ENCODE results near the gene SYNC.

The SYNC gene

DNA sequence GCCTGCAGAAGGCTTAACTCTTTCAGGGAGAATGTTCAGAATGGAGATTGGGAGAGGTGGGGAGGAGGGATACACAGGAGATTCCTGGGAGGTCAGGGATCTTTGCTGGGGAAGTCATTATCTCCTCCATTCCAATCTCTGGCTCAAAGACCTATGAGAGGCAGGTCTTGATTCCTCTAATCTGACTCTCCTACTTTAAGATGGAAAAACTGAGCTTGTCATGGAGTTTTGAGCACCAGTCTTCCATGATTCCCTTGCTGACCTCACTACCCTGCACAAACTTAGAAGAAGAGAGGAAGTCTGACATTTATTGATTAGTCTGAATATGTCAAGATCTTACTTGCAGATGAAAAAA is 41.5 kb upstream of the SYNC start:
- Histone ChIP-seq H3K9me3 (no peaks in the 10 kb centered on the region), H3K27me3 (no peaks in the 10 kb centered on the region), H3K4me1 (no peaks in the 10 kb centered on the region), H3K36me3 (no peaks in the 10 kb centered on the region), H3K4me3 (ENCODE audit: low read depth, low read length) (no peak overlapping the region)
- no peak for TF ChIP-seq CTCF (IDR thresholded peaks at IDR 0.05; ENCODE audit: low read depth, low read length)
- DNase-seq, result no peak

DNA sequence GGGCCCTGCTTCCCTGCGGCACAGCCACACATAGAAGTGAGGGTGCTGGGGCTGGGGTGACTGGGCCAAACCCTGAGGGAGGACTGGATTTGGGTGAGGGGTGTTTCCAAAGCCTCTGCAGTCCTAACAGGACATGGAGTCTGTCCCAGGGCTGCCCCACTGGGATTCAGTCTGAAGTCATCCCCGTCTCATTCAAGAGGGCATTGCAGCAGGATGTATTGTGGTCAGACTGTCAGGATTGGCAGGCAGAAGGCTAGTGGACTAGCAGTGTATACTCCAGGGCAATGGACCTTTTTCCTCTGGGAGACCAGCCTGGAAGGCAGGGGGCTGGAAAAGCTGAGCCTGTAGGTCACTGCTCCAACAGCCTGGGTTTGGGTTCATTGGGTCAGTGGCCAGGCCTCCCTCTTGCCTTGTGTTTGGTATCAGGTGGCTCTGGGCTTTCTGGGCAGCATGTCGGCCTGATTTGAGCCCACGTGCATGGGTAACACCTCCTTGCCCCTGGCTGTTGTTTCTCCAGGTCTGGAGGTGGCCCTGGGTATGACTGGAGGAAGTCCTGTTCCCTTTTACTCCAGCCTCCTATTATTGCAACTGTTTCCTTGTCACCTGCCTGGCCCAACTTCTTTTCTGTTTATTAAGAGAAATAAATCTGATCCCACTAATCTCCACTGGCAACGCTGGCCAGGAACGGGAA is 41.0 kb upstream of the SYNC start:
- no peak for DNase-seq
- H3K4me1 ChIP-seq, result no peaks in the 10 kb centered on the region

DNA sequence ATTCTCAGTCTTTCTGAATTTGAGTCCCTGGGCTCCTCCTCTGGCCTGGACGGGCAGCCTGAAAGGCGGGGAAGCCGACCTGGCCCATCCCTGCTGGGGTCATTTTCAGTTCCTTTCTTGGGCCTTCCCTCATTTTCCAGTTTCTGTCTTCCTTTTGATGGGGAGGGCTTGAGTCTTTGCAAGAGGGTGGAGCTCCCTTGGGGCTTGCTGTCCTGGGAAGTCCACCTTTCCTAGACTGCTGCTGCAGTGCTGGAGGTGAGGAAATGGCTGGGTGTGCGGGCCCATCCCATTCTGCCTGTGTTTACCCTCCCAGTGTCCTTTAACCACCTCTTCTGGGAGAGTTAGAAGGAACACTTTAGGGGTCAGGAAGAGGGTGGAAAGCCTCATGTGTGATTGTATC is 40.4 kb upstream of the SYNC start:
- H3K9me3 ChIP-seq, result no peaks in the 10 kb centered on the region
- no peaks in the 10 kb centered on the region for H3K27me3 ChIP-seq
- no peak for DNase-seq
- no peaks in the 10 kb centered on the region for H3K36me3 ChIP-seq
- H3K4me1 ChIP-seq, result no peaks in the 10 kb centered on the region
- H3K4me3 ChIP-seq (ENCODE audit: low read depth, low read length), result no peak overlapping the region
- no peak for TF ChIP-seq CTCF (IDR thresholded peaks at IDR 0.05; ENCODE audit: low read depth, low read length)

More for the DNA sequence above, 41.0 kb upstream of the SYNC start:
- no peaks in the 10 kb centered on the region for H3K9me3 ChIP-seq
- no peaks in the 10 kb centered on the region for H3K36me3 ChIP-seq
- H3K4me3 ChIP-seq (ENCODE audit: low read depth, low read length), result no peak overlapping the region
- no peaks in the 10 kb centered on the region for H3K27me3 ChIP-seq
- TF ChIP-seq CTCF (IDR thresholded peaks at IDR 0.05; ENCODE audit: low read depth, low read length), result no peak

DNA sequence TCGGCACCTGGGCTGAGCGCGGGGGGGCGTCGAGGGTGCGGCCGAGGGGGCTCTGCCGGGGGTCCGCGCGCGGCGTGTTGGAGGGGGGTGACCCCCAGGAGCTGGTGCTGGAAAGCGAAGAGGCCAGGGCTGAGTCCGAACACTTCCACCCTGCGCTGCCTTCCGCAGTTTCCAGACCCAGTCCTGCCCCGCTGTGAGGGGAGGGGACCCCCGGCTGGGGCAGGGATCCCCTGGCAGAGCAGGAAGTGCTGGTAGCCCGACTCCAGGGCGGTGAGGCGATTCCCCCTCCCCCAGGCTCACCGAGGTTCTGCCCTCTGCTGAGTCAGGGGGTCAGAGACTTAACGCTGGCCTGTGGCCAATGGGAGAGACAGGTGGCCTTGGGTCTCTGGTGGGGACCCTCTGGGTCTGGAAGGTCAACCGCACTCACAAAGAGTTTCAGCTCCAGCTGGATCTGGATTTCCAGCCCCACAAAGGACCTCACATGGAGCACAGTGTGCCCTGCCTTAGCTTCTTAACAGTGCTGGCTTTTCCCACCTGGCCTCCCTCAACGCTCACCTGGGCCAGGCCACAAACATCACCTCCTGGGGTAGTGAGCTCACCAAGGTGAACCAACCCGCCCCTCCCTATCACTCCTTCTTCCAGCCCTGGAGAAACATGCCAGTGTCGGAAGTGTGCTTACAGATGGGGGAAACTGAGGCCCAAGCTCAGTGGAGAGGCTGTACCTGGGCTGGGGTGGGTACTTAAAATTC is 39.8 kb upstream of the SYNC start:
- no peak for DNase-seq
- TF ChIP-seq CTCF (IDR thresholded peaks at IDR 0.05; ENCODE audit: low read depth, low read length), result no peak
- Histone ChIP-seq H3K9me3 (no peaks in the 10 kb centered on the region), H3K4me3 (ENCODE audit: low read depth, low read length) (no peak overlapping the region), H3K27me3 (no peaks in the 10 kb centered on the region), H3K36me3 (no peaks in the 10 kb centered on the region), H3K4me1 (no peaks in the 10 kb centered on the region)

- peak overlapping the region; percentile 51 for H3K4me3 ChIP-seq (ENCODE audit: low read depth, low read length)
Observed at GRCh38 chr1:32741413-32742198, 39.0 kb upstream of the SYNC start.

More at GRCh38 chr1:32741413-32742198, 39.0 kb upstream of the SYNC start:
- Histone ChIP-seq H3K36me3 (no peaks in the 10 kb centered on the region), H3K27me3 (no peaks in the 10 kb centered on the region), H3K9me3 (no peaks in the 10 kb centered on the region), H3K4me1 (no peaks in the 10 kb centered on the region)
- TF ChIP-seq CTCF (IDR thresholded peaks at IDR 0.05; ENCODE audit: low read depth, low read length), result peak; percentile 18; the same call in 1 of the 2 replicates
- DNase-seq, result no peak

All from BE2C (cell line).